ENCODE data around the gene RPRD1A. TPM values are rescaled to one million over a fixed set of nuclear protein-coding genes. Genes with fewer than 3 reads are reported as not detected.

RPRD1A gene
- total and polyA plus RNA-seq, 9 of the 15 experiments (the other 6 are each of a cell fraction or from before 2014, with no cell fraction given) = 30.2 to 142 (median 66.0) TPM

- Histone ChIP-seq H2AFZ (ENCODE audit: low read depth, low read length) (no peak overlapping the region), H3K9ac (ENCODE audit: insufficient read depth in 1 of 2, low read depth in 2 of 2, low read length in 2 of 2) (no peak overlapping the region), H3K79me2 (ENCODE audit: control insufficient read depth, insufficient read depth, low read length) (no peaks in the 10 kb centered on the region), H3K4me2 (ENCODE audit: insufficient read depth, low read length) (no peak overlapping the region), H3K4me3 (no peak overlapping the region), H3K27me3 (ENCODE audit: control insufficient read depth in 2 of 2, insufficient read depth in 2 of 2, low read length in 2 of 2) (peaks cover 15 to 19% of the 10 kb centered on the region in 2 experiments), H3K9me1 (ENCODE audit: control insufficient read depth, insufficient read depth, low read length) (no peaks in the 10 kb centered on the region), H4K20me1 (replicated peaks; ENCODE audit: control insufficient read depth, insufficient read depth, low read length) (no peaks in the 10 kb centered on the region), H3K9me3 (replicated peaks; ENCODE audit: control insufficient read depth, insufficient read depth, low read depth, low read length) (no peaks in the 10 kb centered on the region), H3K4me1 (replicated peaks in 1 of 2; ENCODE audit: control insufficient read depth in 2 of 2, insufficient read depth in 2 of 2, low read length in 2 of 2) (peaks cover 0 to 8% of the 10 kb centered on the region in 2 experiments; a peak in 1 of 5 replicates), H3K27ac (ENCODE audit: extremely low read depth, low read depth, low read length) (no peak overlapping the region), H3K36me3 (ENCODE audit: control insufficient read depth, insufficient read depth, low read length) (no peaks in the 10 kb centered on the region)
- TF ChIP-seq NONO (IDR thresholded peaks at IDR 0.05; ENCODE audit: low read depth in 2 of 2, low read length in 1 of 2) = no peak
- TF ChIP-seq TCF15 (CRISPR knock-in tag; IDR thresholded peaks at IDR 0.05) = no peak
- no peak for TF ChIP-seq ZFP30 (CRISPR knock-in tag; IDR thresholded peaks at IDR 0.05; ENCODE audit: borderline replicate concordance)
- TF ChIP-seq PKNOX1 (IDR thresholded peaks at IDR 0.05) = no peak
- TF ChIP-seq KDM4B (IDR thresholded peaks at IDR 0.05; ENCODE audit: borderline replicate concordance in 2 of 2, low read depth in 1 of 2) = no peak
- TF ChIP-seq MECOM (CRISPR knock-in tag; IDR thresholded peaks at IDR 0.05) = no peak
- TF ChIP-seq BCL6 (CRISPR knock-in tag; IDR thresholded peaks at IDR 0.05) = no peak
- no peak for TF ChIP-seq ZNF639 (CRISPR knock-in tag; conservative IDR thresholded peaks at IDR 0.05 in 1 of 2, IDR thresholded peaks at IDR 0.05 in 1 of 2)
- TF ChIP-seq NCOA1 (IDR thresholded peaks at IDR 0.05; ENCODE audit: low read depth) = no peak
- TF ChIP-seq BMI1 (IDR thresholded peaks at IDR 0.05; ENCODE audit: low read length) = no peak
- TF ChIP-seq ZNF79 (CRISPR knock-in tag; IDR thresholded peaks at IDR 0.05; ENCODE audit: low read depth) = no peak
- TF ChIP-seq SPI1 (IDR thresholded peaks at IDR 0.05; ENCODE audit: borderline replicate concordance, low read depth, low read length) = no peak
- TF ChIP-seq ZNF174 (CRISPR knock-in tag; IDR thresholded peaks at IDR 0.05) = no peak
- TF ChIP-seq RB1 (IDR thresholded peaks at IDR 0.05; ENCODE audit: low read depth) = no peak
- TF ChIP-seq SNAPC5 (CRISPR knock-in tag; IDR thresholded peaks at IDR 0.05) = no peak
- WGBS (ENCODE audit: insufficient coverage, low coverage, missing lambda C conversion rate) = 2% methylated on average over 2 of the region's 2 CpGs
- no peak for DNase-seq (ENCODE audit: extremely low read depth in 1 of 4, low spot score in 3 of 4)
- BruUV-seq (replicated peaks) = no TSS peak
- FAIRE-seq = no peak
- no peak for ATAC-seq
- ChIA-PET POLR2A (no interaction called here), CTCF (ENCODE audit: low intra/inter-chr PET ratio) (no interaction called here)
- intact Hi-C loops (cut with micrococcal nuclease) (no loop called here), in situ Hi-C loops (cut with MboI) (loop anchor here (10.0 kb wide), 1 partner anchor 487 kb away; no protein-coding TSS in a partner anchor)
Measured at GRCh38 chr18:36088256-36088655, 20.9 kb upstream of the RPRD1A start.
